NCI-H1694 treated with DMSO at 0.1 percent for 48 hours (cell line): ENCODE data around the gene ECHDC3.

Experiments
- DNase-seq: peaks from one replicate; lab custom pipeline; 2025; lab: John Stamatoyannopoulos, UW

The ECHDC3 gene

DNA sequence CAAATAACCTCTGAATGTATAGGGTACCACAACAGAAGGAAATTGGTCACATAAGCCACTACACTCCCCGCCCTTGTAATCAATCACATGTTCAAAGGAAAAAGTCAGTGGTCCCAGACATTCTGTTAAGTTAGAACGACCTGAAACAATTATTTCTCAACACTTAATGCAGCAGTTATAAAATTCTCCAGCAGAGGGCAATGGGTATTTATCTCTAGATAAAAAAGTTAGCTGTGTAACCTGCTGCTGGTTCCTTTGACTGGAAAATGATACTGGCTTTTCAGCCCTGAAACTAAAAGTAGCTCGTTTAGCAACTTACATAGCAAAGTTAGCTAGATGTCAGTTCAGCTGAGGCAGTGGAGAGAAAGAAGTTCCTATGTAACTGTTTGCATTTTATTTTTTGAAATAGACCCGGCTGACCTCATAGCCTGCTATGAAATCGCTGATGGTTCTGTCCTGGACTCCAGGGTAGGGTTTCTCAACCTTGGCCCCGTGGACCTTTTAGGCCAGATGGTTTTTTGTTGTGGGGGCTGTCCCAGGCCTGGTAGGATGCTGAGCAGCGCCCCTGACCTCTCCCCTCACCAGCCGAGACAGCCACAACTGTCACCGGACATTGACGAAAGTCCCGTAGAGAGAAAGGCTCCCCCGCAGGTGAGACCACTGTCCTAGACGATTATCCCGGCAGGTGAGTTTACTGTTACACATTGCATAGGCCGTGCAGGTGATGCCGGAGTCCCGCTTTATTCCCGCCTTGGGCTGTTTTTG, 40.8 kb downstream of the ECHDC3 start:
- DNase-seq, result peak; percentile 41

DNA sequence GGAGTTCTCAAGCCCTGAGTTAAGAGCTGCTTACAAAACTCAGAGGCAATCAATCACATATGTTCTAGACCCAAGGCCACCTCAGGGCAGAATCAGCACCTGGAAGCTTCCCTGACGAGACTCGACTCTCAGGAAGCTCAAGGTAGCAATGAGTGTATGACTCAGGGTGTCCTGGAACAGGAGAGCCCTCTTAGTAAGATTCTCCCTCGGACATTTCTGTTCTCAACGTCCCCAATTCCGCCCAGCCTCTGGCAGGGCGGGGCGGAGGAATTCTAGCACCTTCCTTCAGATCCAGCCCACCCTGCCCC, 41.3 kb downstream of the ECHDC3 start:
- DNase-seq, result no peak

- DNase-seq, result no peak
These were observed 45.2 kb downstream of the ECHDC3 start for GRCh38 chr10:11787374-11787773.

- DNase-seq, result no peak
These were observed 45.7 kb downstream of the ECHDC3 start for GRCh38 chr10:11787846-11788245.

- no peak for DNase-seq
These were observed 47.1 kb downstream of the ECHDC3 start for GRCh38 chr10:11789306-11789705.

- no peak for DNase-seq
These were observed 47.8 kb downstream of the ECHDC3 start for GRCh38 chr10:11789956-11790355.

DNA sequence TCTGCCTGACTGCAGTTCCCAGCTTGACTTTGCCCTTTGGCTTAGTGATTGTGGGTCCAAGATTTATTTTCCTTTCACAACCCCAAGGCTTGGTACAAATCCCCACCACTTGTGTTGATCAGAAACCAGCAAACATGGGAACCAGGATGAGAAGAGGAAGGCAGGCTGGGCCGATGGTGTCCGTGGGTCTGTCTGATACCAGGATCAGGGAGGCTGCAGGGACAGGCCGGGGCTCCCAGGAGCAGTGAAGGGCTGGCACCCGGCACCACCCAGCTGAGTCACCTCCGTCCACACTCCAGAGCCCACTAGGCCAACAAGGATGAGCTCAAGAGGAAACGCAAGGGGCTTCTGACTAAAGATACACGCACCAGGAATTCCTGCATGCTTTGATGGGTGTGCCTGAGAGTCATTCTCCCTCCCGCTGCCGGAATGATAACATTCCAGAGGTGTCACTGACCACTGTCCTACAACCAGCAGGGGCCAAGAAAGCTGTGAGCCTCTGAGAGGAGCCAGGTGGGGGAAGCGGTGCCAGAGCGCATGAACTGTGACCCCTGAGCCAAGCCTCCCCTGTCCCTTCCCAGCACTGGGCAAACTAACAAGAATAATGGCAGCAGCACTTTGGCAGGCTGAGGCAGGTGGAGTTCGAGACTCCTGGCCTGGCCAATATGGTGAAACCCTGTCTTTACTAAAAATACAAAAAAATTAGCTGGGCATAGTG, 51.7 kb downstream of the ECHDC3 start:
- no peak for DNase-seq

DNA sequence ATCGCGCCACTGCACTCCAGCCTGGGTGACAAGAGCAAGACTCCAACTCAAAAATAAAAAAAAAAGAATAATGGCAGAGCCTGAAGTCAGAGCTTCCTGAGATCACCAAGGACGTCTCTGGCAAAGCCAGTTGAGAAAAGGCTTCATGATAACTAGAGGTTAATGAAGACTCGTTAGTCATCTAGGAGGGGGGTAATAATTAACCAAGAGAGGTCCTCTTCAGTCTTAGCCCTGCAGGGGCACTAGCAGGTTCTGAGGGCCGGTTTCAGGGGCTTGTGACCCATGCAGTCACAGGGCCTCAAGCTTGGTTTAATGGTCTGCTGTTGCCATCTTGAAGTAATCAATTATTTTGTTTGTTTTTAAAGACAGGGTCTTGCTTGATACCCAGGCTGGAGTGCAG, 52.4 kb downstream of the ECHDC3 start:
- no peak for DNase-seq

DNA sequence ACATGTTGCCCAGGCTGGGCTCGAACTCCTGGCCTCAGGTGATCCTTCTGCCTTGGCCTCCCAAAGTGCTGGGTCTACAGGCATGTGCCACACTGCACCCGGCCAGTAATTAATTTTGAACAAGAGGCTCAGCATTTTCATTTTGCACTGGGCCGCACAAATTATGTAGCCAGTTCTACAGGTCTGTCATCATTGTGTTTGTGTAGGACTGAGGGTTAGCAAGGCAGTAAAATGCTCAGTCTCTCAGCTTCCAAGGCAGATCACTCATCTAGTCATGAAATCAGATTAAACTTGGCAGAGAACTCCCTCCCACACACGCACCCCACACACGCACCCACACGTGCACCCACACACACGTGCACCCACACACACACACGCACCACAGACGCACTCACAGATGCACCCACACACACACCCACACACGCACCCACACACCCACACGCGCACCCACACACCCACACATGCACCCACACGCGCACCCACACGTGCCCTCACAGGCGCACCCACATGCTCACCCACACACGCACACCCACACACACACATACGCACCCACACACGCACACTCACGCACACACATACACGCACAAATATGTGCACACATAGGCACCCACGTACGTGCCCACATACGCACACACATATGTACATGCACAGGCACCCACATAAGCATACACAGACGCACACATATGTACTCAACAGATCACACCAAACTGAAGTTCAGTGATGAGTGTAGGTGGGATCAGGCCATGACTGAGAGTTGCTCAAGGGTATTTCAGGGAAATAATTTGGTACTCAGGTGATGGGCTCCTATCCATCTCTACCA, 53.1 kb downstream of the ECHDC3 start:
- DNase-seq, result no peak

DNA sequence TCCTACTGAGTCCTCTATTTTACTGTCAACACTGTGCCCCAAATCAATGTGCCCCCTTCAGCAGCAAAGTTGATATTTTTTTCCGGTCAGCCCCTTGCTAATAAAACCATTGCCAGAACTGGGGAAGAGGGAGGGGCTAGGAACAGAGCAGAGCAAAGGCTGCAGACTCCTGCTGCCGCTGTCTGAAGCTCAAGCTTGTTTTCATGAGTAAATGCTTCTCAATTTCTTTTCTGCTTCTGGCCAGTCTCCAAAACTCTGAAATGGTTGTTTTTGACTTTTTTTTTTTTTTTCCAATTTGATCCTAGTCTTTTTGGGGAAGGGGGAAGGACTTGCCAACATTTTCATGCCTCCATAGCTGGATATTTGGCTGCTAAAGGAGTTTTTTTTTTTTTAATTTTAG, 54.3 kb downstream of the ECHDC3 start:
- DNase-seq, result no peak

GRCh38 chr10:11797281-11797680, 55.1 kb downstream of the ECHDC3 start:
- no peak for DNase-seq

- DNase-seq, result no peak
These were observed 55.9 kb downstream of the ECHDC3 start for GRCh38 chr10:11797847-11798633.

DNA sequence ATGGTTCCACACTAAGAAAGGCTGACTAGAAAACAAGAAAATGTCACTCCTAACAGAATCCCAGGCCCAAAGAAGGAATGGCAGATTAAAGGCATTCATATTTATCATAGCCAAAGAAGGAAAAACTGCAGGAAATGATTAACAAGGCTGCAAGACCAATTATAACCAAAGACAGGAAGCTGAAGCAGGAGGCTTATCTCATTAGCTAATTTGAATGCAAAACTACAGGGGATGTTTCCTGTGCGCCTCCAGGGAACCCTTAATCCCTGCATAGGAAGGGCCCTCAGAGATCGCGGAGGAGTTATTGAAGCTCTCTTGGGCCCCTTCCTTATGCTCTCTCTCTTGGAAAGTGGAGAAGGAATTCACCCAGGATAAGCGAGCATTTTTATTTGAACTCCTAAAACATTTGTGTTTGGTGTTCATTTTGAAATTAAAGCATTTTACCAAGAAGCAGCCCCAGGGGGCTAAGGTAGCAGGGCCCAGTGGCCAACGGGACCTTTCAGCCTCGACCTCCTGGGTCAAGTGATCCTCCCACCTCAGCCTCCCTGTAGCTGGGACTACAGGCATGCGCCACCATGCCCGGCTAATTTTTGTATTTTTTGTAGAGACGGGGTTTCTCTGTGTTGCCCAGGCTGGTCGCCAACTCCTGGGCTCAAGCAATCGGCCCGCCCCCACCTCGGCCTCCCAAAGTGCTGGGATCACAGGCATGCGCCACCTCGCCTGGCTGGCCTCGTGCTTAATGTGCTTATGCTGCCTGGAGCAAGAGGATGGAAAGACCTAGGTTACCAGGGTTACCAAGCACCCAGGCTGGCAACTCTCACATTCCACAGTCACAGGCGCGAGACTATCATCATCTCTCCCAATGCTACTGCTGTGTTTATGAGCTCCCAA, 56.9 kb downstream of the ECHDC3 start:
- no peak for DNase-seq

DNA sequence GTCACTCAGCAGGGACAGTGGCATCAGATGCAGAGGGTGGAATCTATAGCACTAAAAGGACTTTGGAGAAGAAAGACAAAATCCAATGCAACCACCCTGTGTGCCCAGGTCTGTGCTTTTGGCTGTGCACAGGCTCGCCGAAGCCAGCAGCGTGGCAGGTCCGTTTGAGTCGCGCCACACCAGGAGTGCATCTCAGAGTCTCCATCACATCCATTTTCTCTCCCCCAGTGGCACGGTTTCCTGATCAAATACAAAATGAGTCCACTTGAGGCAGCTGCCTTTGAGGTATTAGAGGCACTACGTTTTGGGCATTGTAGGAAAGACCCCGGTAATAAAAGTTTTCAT, 57.5 kb downstream of the ECHDC3 start:
- no peak for DNase-seq

- no peak for DNase-seq
These were observed 62.2 kb downstream of the ECHDC3 start for GRCh38 chr10:11804336-11804735.

GRCh38 chr10:11805792-11806191, 63.6 kb downstream of the ECHDC3 start:
- DNase-seq, result no peak

GRCh38 chr10:11806706-11807105, 64.5 kb downstream of the ECHDC3 start:
- no peak for DNase-seq

- DNase-seq, result no peak
These were observed 66.6 kb downstream of the ECHDC3 start for GRCh38 chr10:11808808-11809207.

DNA sequence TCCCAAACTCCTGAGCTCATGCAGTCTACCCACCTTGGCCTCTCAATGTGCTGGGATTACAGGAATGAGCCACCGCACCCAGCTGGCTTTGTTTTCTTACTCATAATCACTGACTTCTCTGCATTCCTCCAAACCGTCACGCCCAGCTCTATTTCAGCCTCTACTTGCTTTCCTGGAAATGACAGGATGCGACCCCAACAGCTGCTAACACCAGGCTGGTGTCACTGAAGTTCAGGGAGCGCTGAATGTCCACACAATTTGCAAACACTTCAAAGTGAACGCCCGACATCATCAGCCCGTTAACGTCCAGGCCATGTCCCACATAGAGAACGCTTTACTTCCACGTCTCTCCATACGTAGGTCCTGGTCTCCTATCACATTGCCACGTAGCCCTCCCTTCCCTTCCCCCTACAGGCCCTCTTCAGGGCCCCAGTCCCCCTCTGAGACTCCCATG, 68.2 kb downstream of the ECHDC3 start:
- no peak for DNase-seq

GRCh38 chr10:11810973-11811372, 68.8 kb downstream of the ECHDC3 start:
- DNase-seq, result no peak

DNA sequence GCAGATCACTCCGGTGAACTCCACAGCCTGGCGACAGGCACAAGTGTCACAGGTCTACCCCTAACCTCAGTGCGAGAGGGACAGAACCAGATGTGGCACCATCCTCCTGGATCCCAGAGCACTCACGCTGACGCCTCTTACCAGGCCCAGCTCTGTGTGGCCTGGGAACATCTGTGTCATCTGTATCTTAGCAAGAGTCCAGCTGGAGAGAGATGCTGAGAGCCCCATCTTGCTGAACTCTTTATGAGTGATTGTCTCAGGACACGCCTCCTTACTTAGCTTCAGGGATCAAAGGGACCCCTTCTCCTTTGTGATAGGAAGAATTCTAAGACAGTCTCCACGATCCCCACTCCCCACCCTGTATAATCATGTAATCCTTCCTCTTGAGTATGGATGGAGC, 71.0 kb downstream of the ECHDC3 start:
- no peak for DNase-seq
